GM12873 (cell line): ENCODE measurements around the gene PIGT.

Source experiments
- TF ChIP-seq, protein P1 (sequence below): IDR thresholded peaks from 2 replicates; pipeline ENCODE4 v1.5.1; 2012; ENCODE audit warnings: low read depth, mild to moderate bottlenecking, moderate library complexity, low read length, control low read depth; ENCODE audit not compliant: insufficient read depth; ENCODE audit errors: missing control alignments

Gene PIGT

GRCh38 chr20:45408646-45409213, 7.2 kb upstream of the PIGT start:
- TF ChIP-seq, protein P1, sequence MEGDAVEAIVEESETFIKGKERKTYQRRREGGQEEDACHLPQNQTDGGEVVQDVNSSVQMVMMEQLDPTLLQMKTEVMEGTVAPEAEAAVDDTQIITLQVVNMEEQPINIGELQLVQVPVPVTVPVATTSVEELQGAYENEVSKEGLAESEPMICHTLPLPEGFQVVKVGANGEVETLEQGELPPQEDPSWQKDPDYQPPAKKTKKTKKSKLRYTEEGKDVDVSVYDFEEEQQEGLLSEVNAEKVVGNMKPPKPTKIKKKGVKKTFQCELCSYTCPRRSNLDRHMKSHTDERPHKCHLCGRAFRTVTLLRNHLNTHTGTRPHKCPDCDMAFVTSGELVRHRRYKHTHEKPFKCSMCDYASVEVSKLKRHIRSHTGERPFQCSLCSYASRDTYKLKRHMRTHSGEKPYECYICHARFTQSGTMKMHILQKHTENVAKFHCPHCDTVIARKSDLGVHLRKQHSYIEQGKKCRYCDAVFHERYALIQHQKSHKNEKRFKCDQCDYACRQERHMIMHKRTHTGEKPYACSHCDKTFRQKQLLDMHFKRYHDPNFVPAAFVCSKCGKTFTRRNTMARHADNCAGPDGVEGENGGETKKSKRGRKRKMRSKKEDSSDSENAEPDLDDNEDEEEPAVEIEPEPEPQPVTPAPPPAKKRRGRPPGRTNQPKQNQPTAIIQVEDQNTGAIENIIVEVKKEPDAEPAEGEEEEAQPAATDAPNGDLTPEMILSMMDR = no peak

- TF ChIP-seq, protein P1 = no peak
These were observed 6.2 kb upstream of the PIGT start for GRCh38 chr20:45409521-45410272.

DNA sequence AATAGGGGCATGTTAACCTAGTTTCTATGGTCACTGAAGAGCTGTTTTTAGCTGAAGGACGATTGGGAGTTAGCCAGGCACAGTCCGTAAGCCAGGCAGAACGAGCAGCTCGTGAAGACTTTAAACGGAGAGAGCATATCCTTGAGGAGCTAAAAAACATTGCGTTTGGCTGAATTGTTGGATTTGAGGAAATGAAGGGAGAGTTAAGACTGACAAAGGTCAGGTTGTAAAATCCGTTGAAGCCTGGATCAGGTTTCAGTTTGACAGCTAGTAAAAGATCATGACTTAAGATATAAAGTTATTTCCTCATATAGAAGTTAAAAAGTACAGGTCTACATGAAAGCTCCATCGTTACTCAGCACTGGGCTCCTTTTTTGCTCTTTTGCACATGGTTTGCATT, 5.1 kb upstream of the PIGT start:
- TF ChIP-seq, protein P1 = no peak

DNA sequence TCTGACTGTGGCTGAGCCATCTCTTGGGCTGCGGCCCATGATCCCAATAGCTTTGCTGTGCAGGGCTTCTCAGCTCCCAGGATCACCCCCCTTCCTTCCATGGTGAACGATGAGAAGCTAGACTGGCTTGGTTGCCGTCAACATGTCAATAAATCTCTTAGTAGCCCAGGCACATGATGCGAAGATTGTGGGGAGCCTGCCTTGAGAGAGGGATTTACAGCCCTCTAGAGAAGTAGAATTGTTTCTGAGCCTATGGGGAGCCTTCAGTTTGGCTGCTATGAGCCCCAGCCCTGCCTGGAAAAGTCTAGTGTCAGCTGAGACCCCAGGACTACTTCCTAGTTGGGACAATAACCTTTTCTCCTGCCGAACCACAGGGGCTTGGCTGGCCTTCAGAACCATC, 3.3 kb upstream of the PIGT start:
- TF ChIP-seq, protein P1 = no peak

GRCh38 chr20:45413479-45413878, 2.5 kb upstream of the PIGT start:
- TF ChIP-seq, protein P1 = no peak

- TF ChIP-seq, protein P1 = no peak
These were observed 976 bp downstream of the PIGT start for GRCh38 chr20:45416917-45417316.

DNA sequence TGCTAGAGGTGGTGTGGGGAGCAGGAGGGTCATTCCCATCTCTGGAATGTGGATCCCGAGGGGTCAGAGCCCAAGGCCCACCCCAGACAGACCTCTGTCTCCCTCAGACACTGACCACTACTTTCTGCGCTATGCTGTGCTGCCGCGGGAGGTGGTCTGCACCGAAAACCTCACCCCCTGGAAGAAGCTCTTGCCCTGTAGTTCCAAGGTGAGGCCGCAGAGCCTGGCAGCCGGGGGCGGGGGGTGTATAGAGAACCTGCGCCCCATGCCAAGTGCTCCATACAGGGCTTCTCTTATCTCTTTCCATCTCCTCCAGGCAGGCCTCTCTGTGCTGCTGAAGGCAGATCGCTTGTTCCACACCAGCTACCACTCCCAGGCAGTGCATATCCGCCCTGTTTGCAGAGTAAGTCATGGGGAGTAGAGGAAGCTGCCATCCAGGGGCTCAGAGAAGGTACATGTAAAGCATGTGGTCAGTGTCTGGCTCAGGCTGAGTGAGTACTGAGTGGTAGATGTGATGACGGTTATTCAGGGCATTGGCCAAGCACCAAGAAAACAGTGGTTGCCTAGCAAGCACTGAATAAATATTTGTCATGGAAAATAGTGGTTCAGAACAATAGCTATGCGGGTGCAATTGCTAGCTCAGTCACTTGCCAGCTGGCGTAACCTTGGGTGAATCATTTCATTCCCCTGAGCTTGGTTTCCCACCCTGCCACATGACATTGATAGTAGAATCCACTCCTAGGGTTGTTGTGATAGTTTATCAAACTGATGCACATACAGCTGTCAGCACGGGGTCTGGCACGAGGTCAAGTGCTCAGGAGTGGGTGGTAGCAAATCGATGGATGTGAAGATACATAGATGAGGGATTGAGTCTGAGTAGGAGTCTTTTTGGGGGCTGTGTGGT, 3.5 kb downstream of the PIGT start:
- TF ChIP-seq, protein P1 = no peak
